AG09309 (cell line): Measurements from ENCODE around the gene AKR1B15.

Experiments used
- DNase-seq: peaks from one replicate; pipeline ENCODE4 v3.0.0-alpha.2; 2010; ENCODE audit warnings: low read depth
- H3K4me3 ChIP-seq: 2 replicates; pipeline ENCODE4 v1.5.1; 2011; ENCODE audit warnings: mild to moderate bottlenecking, low read depth, low read length, moderate library complexity; ENCODE audit not compliant: control insufficient read depth
- CTCF ChIP-seq: IDR thresholded peaks from 2 replicates; pipeline ENCODE4 v1.5.1; 2011; ENCODE audit warnings: mild to moderate bottlenecking, low read depth, low read length, inconsistent platforms; ENCODE audit not compliant: insufficient read depth, control insufficient read depth; ENCODE audit errors: missing control alignments

Gene AKR1B15

DNA sequence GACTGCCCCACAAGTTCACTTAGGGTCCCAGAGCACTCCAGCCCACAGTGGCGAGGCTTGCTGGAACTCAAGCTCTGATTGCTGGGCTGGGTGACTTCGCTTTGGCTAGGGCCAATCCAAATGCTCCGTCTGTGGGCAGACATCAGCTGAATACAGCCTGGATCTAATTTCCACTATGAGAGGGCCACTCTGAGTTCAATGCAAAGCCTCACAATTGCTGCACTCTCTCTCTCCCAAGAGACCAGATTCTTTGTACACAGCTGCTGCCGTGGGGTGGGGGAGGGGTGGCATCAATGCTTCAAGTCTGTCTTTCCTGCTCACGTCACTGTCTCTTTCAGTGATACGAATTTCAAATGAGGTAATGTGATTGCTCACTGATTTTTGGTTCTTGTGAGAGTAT lies 50.5 kb downstream of the AKR1B15 start:
- H3K4me3 ChIP-seq, result no peak overlapping the region
- TF ChIP-seq CTCF, result no peak
- DNase-seq, result no peak

DNA sequence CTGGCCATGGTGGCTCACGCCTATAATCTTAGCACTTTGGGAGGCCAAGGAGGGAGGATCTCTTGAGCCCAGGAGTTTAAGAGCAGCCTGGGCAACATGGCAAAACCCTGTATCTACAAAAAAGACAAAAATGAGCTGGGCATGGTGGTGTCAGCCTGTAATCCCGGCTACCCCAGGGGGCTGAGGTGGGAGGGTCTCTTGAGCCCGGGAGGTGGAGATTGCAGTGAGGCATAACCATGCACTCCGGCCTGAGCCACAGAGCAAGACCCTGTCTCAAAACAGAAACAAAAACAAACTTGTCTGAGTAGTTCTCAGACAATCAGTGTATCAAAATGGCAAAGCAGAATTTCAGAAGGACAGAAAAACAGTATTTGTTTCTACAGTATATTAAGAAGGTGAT lies 52.5 kb downstream of the AKR1B15 start:
- TF ChIP-seq CTCF, result no peak
- no peak overlapping the region for H3K4me3 ChIP-seq
- DNase-seq, result no peak

- no peak for DNase-seq
- peak overlapping the region; percentile 14 for H3K4me3 ChIP-seq
- TF ChIP-seq CTCF, result no peak
These were observed 54.1 kb downstream of the AKR1B15 start for GRCh38 chr7:134602881-134603451.

- TF ChIP-seq CTCF, result peak; percentile 91
- no peak overlapping the region for H3K4me3 ChIP-seq
- DNase-seq, result no peak
These were observed 57.3 kb downstream of the AKR1B15 start for GRCh38 chr7:134605978-134606923.

DNA sequence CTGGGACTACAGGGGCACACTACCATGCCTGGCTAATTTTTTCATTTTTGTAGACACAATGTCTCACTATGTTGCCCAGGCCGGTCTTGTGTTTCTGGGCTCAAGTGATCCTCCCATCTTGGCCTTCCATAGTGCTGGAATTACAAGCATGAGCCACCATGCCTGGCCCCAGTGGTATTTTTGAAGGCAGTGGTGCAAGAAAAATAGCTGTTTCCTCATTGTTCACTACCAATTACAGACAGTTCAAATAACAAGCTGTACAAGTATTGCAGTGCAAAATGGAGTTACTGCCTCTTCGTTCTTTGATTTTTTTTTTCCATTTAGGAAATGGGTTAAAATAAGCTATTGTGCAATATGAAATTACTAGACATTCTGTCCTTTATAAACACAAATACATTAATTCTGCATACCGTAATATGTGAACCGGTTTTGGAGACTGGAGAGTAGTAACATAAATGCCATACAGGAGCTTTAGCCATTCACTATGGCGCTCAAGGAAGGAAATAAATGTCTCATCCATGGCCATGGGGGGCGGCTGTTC lies 62.8 kb downstream of the AKR1B15 start:
- no peak overlapping the region for H3K4me3 ChIP-seq
- TF ChIP-seq CTCF, result no peak
- DNase-seq, result no peak

- no peak overlapping the region for H3K4me3 ChIP-seq
- no peak for DNase-seq
- no peak for TF ChIP-seq CTCF
These were observed 63.3 kb downstream of the AKR1B15 start for GRCh38 chr7:134612197-134612596.
